NCI-H128 (cell line): ENCODE results near the gene CALML5.

Experiments
- DNase-seq: peaks from one replicate; lab custom pipeline; 2025; ENCODE audit not compliant: unreplicated experiment; lab: John Stamatoyannopoulos, UW

The CALML5 gene

DNA sequence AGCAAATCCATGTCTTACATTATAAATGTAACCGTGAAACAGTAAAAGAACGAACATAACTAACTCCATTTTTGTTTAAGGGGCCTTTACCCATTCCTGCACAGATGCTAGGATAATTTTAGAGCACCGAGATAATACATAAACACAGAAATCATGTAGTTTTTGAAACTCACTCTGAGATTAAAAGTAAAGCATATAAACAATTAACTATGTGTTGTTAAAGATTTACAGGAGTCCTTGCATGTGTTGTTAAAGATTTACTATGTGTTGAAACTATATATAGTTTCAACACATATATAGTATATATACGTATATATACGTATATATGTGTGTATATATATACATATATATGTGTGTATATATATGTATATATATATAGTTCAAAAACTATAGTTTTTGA lies 18.2 kb upstream of the CALML5 start:
- no peak for DNase-seq

DNA sequence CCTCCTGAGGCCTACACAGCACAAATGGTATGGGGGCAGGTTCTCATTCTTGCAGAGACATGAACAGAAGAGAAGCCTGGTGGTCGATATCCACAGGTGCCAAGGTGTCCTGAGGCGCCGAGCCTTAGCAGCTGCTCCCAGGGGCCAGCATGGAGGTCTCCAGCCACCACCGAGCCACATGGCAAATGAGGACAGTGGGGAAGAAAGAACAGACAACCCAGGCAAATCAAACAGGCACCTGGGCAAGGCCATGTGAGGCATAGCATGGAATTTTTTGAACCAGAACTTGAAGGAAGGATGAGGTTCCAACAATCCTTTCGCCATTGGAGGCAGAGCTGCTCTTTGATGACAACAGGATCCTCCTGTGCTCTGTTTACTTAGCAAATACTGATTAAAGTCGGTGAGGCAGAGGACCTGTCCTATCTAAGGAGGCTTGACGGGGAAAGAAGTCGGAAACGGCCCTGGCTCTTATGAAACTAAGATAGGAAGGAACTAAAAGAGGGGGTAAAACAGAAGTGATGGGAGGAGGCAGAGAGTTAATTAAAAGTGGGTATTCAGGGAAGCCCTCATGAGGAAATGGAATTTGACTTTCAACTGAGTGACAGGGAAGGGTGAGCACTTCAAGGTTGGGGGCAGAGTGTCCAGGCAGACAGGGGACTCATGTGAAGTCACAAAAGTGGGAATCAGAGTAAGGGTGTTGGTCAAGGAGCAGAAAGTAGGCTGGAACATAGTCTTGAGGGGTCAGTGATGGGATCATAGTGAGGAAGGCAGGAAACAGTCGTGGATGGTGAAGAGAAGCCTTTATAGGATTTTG lies 16.8 kb upstream of the CALML5 start:
- no peak for DNase-seq

DNA sequence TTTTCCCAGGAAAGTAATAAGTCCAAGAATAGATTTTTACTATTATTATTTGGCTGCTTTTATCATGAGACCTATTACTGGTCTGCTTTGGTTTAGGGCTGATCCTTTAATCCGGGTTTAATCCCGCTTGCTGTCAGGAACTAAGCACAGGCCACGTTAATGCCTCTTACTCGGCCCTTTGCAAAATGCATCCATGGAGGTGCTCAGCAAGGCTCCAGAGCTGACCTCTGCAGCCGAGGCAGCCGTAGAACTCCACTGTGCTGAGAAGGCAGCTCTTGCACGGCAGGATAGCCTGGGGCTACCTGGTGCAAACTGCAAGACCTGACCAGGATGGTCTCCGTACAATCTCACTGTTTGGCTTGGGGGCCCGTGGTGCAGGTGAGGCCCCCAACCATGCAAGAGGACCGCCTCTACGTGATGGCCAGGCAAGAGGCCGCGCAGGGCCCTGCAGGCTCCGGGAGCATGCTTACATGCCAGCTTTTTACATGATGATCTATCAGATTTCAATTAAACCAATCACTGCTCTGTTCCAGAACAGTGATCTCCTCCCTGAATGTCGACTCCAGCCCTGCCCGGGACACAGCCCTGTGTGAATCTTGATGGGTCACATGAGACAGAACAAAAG lies 15.0 kb upstream of the CALML5 start:
- DNase-seq: no peak

GRCh38 chr10:5512881-5513612 lies 13.7 kb upstream of the CALML5 start:
- DNase-seq: no peak

DNA sequence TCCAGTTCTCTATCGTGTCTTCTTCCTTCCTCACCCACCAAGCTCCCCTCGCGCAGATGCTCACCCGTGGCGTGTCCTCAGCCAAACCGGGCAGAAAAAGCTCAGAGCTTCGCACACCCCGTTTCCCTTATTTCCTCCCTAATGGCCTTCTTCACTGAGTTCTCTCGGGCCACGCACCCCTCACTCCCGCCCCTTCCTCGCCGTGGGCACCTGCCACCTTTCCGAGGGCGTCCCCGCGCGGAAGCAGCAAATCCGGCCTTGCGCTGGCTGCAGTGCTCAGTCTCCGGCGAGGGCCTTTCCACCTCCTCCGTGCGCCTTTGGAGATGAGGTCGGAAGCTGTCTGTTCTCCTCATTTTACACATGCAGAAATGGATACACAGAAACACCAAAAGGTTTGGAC lies 13.0 kb upstream of the CALML5 start:
- no peak for DNase-seq

- no peak for DNase-seq
Measured at GRCh38 chr10:5511885-5512280, 12.5 kb upstream of the CALML5 start.

- no peak for DNase-seq
Measured at GRCh38 chr10:5511231-5511884, 12.0 kb upstream of the CALML5 start.

GRCh38 chr10:5510281-5511072 lies 11.1 kb upstream of the CALML5 start:
- no peak for DNase-seq

- no peak for DNase-seq
Measured at GRCh38 chr10:5509691-5510090, 10.3 kb upstream of the CALML5 start.

GRCh38 chr10:5509236-5509635 lies 9.9 kb upstream of the CALML5 start:
- no peak for DNase-seq

DNA sequence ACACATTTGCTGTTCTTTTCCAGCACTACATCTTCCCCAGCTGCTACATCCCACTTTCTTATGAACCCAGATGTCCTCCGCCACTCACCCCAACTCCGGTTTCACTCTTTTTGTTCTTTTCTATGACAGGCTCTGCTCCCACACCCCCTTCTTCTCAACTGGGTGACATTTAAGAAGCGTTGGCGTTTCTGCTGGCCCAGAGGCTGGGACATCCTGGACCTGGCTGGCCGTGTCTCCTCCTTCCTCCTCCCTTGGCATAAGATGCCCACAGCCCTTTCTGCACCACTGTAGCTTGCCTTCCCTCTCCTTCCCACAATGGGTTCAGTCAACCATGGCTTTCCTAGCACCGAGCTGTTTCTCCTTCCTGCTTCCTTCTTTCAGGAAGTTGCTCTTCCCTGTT lies 9.4 kb upstream of the CALML5 start:
- DNase-seq: no peak

DNA sequence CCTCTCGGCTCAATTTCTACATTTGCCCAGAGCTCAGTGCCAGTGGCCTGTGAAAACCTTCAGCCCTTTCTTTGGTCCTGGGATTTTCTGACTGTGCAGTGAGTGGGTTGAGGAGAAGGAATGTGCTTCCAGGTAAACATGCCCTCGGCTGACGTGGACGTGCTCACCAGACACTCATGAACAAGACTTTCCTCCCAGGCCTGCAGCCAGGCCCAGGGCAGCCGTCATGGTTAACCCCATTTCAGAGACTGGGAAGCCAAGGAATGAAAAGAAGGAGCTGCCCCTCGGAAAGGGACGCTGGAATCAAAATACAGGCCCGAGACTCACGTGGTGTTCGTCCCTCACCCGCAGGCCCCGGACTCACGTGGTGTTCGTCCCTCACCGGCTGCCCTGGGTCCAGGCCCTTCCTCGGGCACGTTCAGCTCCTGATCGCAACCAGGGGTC lies 8.8 kb upstream of the CALML5 start:
- DNase-seq: no peak

GRCh38 chr10:5507649-5508131 lies 8.3 kb upstream of the CALML5 start:
- no peak for DNase-seq

GRCh38 chr10:5506751-5507648 lies 7.6 kb upstream of the CALML5 start:
- DNase-seq: no peak

- DNase-seq: no peak
Measured at GRCh38 chr10:5506246-5506645, 6.9 kb upstream of the CALML5 start.

DNA sequence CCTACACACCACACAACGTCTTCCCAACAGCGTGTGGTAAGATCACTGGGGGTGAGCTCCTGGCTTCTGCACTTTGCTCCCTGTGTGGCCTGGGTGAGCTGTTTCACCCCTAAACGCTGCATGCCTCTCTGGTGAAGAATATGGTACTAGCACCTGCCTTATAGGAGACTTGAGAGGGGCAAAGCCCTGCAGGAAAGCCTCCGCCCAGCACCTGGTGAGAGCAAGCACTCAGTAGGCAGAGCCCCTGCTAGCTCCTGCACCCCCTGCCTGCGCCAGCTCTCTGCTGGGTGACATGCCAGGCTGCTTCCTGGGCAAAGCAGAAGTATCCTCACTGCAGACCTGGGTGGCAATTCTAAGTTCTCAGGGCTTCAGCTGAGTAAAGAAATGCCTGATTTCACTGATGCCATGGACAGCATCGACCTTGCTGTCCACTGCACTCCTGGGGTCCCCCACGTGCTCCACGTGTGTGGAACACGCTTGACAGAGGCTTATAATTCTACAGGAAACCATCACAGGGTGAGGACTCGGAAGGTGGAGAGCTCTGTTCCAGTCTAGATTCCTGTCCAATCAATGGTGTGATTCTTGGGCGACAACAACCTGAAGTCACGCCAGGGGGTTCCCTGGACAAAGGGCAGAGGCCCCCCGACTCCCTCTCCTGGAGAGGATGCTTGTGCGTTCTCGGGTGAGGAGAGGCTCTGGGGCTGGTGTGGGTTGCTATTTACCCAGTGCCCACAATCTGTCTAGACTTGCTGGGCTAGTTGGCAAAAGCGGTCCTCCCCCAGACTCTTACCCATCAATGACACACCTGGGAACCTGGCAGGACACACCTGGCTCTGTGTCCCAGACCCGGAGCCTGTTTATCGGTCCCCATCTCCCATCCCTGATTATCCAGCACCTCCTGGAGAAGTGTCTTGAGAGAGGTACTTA lies 5.0 kb upstream of the CALML5 start:
- no peak for DNase-seq

- no peak for DNase-seq
Measured at GRCh38 chr10:5503477-5503835, 4.1 kb upstream of the CALML5 start.
